HG03439 (cell line): ENCODE measurements around the gene SLC22A23.

Source experiments
- ATAC-seq: cut with Tn5 transposase; IDR thresholded peaks from one replicate; pipeline ENCODE4 v1.9.1; 2021; ENCODE audit warnings: mild to moderate bottlenecking, moderate library complexity; ENCODE audit not compliant: unreplicated experiment

The SLC22A23 gene

GRCh38 chr6:3287976-3288707 lies 168.7 kb downstream of the SLC22A23 start:
- no peak for ATAC-seq

- no peak for ATAC-seq
Measured at GRCh38 chr6:3287308-3287707, 169.5 kb downstream of the SLC22A23 start.

GRCh38 chr6:3286641-3287171 lies 170.1 kb downstream of the SLC22A23 start:
- ATAC-seq: no peak

- no peak for ATAC-seq
Measured at GRCh38 chr6:3285732-3286131, 171.1 kb downstream of the SLC22A23 start.

- ATAC-seq: no peak
Measured at GRCh38 chr6:3285049-3285639, 171.7 kb downstream of the SLC22A23 start.

- no peak for ATAC-seq
Measured at GRCh38 chr6:3284436-3284876, 172.4 kb downstream of the SLC22A23 start.

- ATAC-seq: no peak
Measured at GRCh38 chr6:3283641-3284435, 173.0 kb downstream of the SLC22A23 start.

GRCh38 chr6:3283241-3283640 lies 173.6 kb downstream of the SLC22A23 start:
- no peak for ATAC-seq

- ATAC-seq: no peak
Measured at GRCh38 chr6:3282476-3283236, 174.2 kb downstream of the SLC22A23 start.

- no peak for ATAC-seq
Measured at GRCh38 chr6:3281631-3282475, 175.0 kb downstream of the SLC22A23 start.

- ATAC-seq: no peak
Measured at GRCh38 chr6:3280866-3281465, 175.9 kb downstream of the SLC22A23 start.

- ATAC-seq: no peak
Measured at GRCh38 chr6:3280091-3280490, 176.8 kb downstream of the SLC22A23 start.

- no peak for ATAC-seq
Measured at GRCh38 chr6:3278691-3279090, 178.2 kb downstream of the SLC22A23 start.

GRCh38 chr6:3277851-3278416 lies 178.9 kb downstream of the SLC22A23 start:
- ATAC-seq: no peak

- ATAC-seq: no peak
Measured at GRCh38 chr6:3277251-3277650, 179.6 kb downstream of the SLC22A23 start.

- ATAC-seq: no peak
Measured at GRCh38 chr6:3276174-3277167, 180.4 kb downstream of the SLC22A23 start.

- ATAC-seq: no peak
Measured at GRCh38 chr6:3273707-3274521, 182.9 kb downstream of the SLC22A23 start.
